SU-DHL-6 (cell line): ENCODE results near the gene SMAD3.

ENCODE experiments used
- H2AFZ ChIP-seq: fragments of 200-600 bp; sonication (generic); 2 replicates; pipeline ENCODE4 v1.6.1; 2014; ENCODE audit warnings: low read depth, mild to moderate bottlenecking, moderate library complexity, mixed read lengths, antibody characterized with exemption, low read length; ENCODE audit not compliant: severe bottlenecking
- H3F3A ChIP-seq: fragments of 200-600 bp; shearing (Covaris generic); 2 replicates; pipeline ENCODE4 v1.6.0; 2016; ENCODE audit warnings: antibody characterized with exemption, mild to moderate bottlenecking; ENCODE audit not compliant: insufficient read depth
- H3K27ac ChIP-seq: fragments of 200-600 bp; sonication (generic); 2 replicates; pipeline ENCODE4 v1.5.1; 2016; ENCODE audit warnings: low read depth, mild to moderate bottlenecking, low read length, moderate library complexity, mixed read lengths
- H3K27me3 ChIP-seq: fragments of 200-600 bp; sonication (generic), shearing (Covaris generic); 2 replicates; pipeline ENCODE4 v1.6.0; 2014; ENCODE audit warnings: mild to moderate bottlenecking, low read length
- H3K36me3 ChIP-seq: fragments of 200-600 bp; sonication (generic); 2 replicates; pipeline ENCODE4 v1.6.1; 2014; ENCODE audit warnings: mild to moderate bottlenecking, low read length, mixed read lengths
- H3K4me2 ChIP-seq: fragments of 300-600, 200-600 bp; shearing (Covaris generic), sonication (generic); 2 replicates; pipeline ENCODE4 v1.6.0; 2014; ENCODE audit warnings: low read length, low read depth, mild to moderate bottlenecking; ENCODE audit not compliant: poor library complexity, severe bottlenecking
- H3K4me3 ChIP-seq: fragments of 200-600 bp; sonication (generic); 2 replicates; pipeline ENCODE4 v1.5.1; 2014; ENCODE audit warnings: antibody characterized with exemption, low read length, mild to moderate bottlenecking, mixed read lengths; ENCODE audit not compliant: insufficient read depth, poor library complexity, severe bottlenecking
- H3K79me2 ChIP-seq: fragments of 200-600 bp; sonication (generic); 2 replicates; pipeline ENCODE4 v1.6.1; 2014; ENCODE audit warnings: mild to moderate bottlenecking, low read length, moderate library complexity; ENCODE audit not compliant: insufficient read depth
- H3K9ac ChIP-seq: fragments of 200-600 bp; sonication (generic); 2 replicates; pipeline ENCODE4 v1.7.0; 2014; ENCODE audit warnings: mild to moderate bottlenecking, low read length
- H3K9me2 ChIP-seq: fragments of 200-600 bp; sonication (generic); replicated peaks from 2 replicates; pipeline ENCODE4 v1.6.1; 2014; ENCODE audit warnings: low read length; ENCODE audit not compliant: insufficient read depth
- H3K9me3 ChIP-seq: fragments of 200-600 bp; sonication (generic); 2 replicates; pipeline ENCODE4 v1.6.1; 2014; ENCODE audit warnings: low read length, mixed read lengths; ENCODE audit not compliant: insufficient read depth
- H4K20me1 ChIP-seq: fragments of 200-600 bp; sonication (generic); 2 replicates; pipeline ENCODE4 v1.6.1; 2014; ENCODE audit warnings: low read depth, mild to moderate bottlenecking, antibody characterized with exemption, low read length, moderate library complexity, mixed read lengths
- EZH2phosphoT487 ChIP-seq: fragments of 200-600 bp; sonication (generic), shearing (Covaris generic); conservative IDR thresholded peaks from 2 replicates; pipeline ENCODE4 v1.6.1; 2018; ENCODE audit warnings: mild to moderate bottlenecking, antibody characterized with exemption, low read length, moderate library complexity, mixed read lengths
- TF ChIP-seq, protein P1 (sequence below): fragments of 200-600 bp; sonication (generic); IDR thresholded peaks from one replicate; pipeline ENCODE4 v1.5.1; 2017; ENCODE audit warnings: antibody characterized with exemption, mild to moderate bottlenecking, low read length, moderate library complexity; ENCODE audit not compliant: insufficient read depth, poor library complexity, severe bottlenecking

Gene SMAD3

DNA sequence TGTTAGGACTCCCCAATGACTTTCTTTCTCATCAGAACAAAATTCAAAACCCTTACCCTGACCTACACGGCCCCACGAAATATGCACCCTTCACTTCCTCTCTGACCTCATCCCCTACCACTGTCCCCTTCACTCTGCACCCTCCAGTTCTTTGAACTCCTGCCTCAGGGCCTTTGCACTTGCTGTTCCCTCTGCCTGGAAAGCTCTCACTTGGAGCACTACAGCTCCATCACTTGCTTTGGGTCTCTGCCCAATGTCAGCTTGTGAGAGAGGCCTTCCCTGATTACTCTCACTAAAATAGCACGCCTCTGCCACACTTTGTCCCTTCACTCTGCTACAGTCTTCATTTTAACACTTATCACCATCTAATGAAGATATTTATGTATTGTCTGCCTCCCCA is 32.8 kb upstream of the SMAD3 start:
- no peak overlapping the region for H3K4me3 ChIP-seq
- TF ChIP-seq EZH2phosphoT487: no peak
- TF ChIP-seq, protein P1, sequence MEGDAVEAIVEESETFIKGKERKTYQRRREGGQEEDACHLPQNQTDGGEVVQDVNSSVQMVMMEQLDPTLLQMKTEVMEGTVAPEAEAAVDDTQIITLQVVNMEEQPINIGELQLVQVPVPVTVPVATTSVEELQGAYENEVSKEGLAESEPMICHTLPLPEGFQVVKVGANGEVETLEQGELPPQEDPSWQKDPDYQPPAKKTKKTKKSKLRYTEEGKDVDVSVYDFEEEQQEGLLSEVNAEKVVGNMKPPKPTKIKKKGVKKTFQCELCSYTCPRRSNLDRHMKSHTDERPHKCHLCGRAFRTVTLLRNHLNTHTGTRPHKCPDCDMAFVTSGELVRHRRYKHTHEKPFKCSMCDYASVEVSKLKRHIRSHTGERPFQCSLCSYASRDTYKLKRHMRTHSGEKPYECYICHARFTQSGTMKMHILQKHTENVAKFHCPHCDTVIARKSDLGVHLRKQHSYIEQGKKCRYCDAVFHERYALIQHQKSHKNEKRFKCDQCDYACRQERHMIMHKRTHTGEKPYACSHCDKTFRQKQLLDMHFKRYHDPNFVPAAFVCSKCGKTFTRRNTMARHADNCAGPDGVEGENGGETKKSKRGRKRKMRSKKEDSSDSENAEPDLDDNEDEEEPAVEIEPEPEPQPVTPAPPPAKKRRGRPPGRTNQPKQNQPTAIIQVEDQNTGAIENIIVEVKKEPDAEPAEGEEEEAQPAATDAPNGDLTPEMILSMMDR: no peak

DNA sequence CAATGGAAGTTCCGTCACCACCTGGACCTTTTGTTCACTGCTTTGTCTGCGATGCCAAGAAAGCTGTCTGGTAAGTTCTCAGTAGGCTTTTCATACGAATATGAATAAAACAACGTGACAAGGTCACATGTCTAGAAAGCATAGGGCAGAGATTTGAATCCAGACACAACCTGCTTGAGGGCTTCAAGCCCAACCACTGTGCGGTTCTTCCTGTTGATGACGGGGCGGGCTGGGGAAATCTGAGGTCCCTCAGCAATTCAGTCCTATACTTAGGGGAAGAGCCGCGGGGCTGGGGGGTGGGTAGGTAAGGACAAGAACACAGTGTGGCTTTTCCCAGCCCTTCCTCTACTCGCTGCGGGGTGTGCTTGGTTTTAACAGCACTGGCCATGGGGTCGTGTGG is 32.4 kb upstream of the SMAD3 start:
- H3K79me2 ChIP-seq: no peaks in the 10 kb centered on the region
- H3K4me3 ChIP-seq: no peak overlapping the region
- no peaks in the 10 kb centered on the region for H3K9me2 ChIP-seq
- no peaks in the 10 kb centered on the region for H4K20me1 ChIP-seq
- TF ChIP-seq EZH2phosphoT487: no peak
- TF ChIP-seq, protein P1: no peak
- H3K36me3 ChIP-seq: no peaks in the 10 kb centered on the region
- H3F3A ChIP-seq: no peaks in the 10 kb centered on the region
- H3K9ac ChIP-seq: no peak overlapping the region
- H3K4me2 ChIP-seq: no peak overlapping the region
- H3K9me3 ChIP-seq: no peaks in the 10 kb centered on the region
- no peak overlapping the region for H3K27ac ChIP-seq
- no peak overlapping the region for H2AFZ ChIP-seq
- no peaks in the 10 kb centered on the region for H3K27me3 ChIP-seq

More for the DNA sequence above, 32.8 kb upstream of the SMAD3 start:
- Histone ChIP-seq H3K36me3 (no peaks in the 10 kb centered on the region), H3K4me2 (no peak overlapping the region), H3K9me2 (no peaks in the 10 kb centered on the region), H3K27ac (no peak overlapping the region), H3K9me3 (no peaks in the 10 kb centered on the region), H3F3A (no peaks in the 10 kb centered on the region), H3K9ac (no peak overlapping the region), H3K79me2 (no peaks in the 10 kb centered on the region), H4K20me1 (no peaks in the 10 kb centered on the region), H3K27me3 (no peaks in the 10 kb centered on the region), H2AFZ (no peak overlapping the region)

DNA sequence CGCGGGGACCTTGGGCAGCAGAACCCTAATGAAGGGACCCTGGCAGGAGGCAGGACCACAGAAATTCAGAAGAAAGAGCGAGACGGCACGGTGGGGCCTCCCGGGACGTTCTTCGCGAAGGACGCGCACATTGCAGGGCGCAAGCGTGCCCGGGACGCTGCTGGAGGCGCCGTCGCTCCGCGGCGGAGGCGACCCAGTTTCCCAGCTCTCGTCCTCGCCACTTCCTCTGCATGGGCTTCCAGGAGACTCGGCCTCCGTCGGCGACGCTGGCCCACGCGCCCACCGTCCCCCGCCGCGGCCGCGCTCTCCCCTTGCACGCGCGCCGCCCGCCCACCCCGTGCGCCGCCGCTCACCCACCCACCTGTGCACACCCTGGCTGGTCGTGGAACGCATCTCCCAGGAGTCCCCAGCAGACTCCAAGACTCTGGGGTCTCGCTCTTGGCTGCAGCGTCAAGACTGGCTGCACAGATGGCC is 31.8 kb upstream of the SMAD3 start:
- no peak overlapping the region for H3K4me3 ChIP-seq
- H3K9ac ChIP-seq: no peak overlapping the region
- no peak overlapping the region for H3K4me2 ChIP-seq

More for the DNA sequence above, 31.8 kb upstream of the SMAD3 start:
- H2AFZ ChIP-seq: no peak overlapping the region
- H4K20me1 ChIP-seq: no peaks in the 10 kb centered on the region
- no peaks in the 10 kb centered on the region; the same call in 1 of the 2 replicates for H3K27me3 ChIP-seq
- no peaks in the 10 kb centered on the region for H3K36me3 ChIP-seq
- no peaks in the 10 kb centered on the region for H3F3A ChIP-seq
- no peaks in the 10 kb centered on the region for H3K79me2 ChIP-seq
- TF ChIP-seq, protein P1: no peak
- no peak for TF ChIP-seq EZH2phosphoT487
- no peaks in the 10 kb centered on the region for H3K9me3 ChIP-seq
- H3K9me2 ChIP-seq: no peaks in the 10 kb centered on the region
- no peak overlapping the region for H3K27ac ChIP-seq
